ENCODE measurements around the gene CMTM2.
"Not testable (repeated sequence)": the region's sequence is repeated elsewhere in the genome, so short reads cannot be mapped to it uniquely, and the experiment has no call there.

Gene CMTM2

DNA sequence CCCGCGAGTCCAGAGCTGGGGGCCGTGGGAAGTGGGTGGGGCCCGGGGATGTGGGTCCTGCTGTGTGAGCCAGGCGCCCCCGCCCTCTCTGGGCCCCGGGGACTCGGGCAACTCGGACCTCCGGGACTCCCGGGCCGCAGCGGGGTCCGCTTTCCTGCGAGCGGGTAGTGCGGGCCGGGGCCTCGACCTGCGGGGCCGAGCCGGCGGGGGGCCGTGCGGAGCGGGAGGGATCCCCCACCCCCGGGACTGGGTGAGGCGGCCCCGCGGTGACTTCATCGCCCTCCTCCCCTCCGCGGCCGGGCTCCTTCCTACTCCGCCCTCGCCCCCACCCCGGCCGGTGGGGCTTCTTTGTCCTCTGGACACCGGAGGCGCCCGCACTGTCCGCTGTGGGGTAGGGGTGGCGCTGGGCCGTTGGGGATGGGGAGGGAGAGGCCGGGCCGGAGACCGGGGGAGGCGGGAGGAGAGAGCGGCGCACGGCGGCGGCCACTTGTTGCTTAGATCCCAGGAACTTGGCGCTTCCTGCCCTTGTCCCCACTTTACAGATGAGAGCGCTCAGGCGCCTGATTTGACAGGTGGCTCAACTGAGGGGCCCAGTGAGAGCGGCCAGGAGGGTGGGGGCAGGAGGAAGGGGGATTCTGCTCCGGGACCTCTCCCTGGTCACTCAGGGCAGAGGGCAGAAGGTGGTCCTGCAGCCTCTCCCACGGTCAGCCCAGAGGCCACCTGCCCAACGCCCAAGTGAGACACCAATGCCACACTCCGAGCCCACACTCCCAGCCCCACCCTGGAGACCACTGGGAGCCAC is 26.1 kb downstream of the CMTM2 start:
- TF ChIP-seq MAX (IDR thresholded peaks at IDR 0.05; ENCODE audit: low read depth, low read length) (no peak), MYC (IDR thresholded peaks at IDR 0.05; ENCODE audit: low read depth, low read length) (no peak), POLR2A (IDR thresholded peaks at IDR 0.05; ENCODE audit: extremely low read depth, insufficient read length) (no peak), CTCF (IDR thresholded peaks at IDR 0.05; ENCODE audit: low read depth, low read length) (no peak)
- peak; percentile 67 for DNase-seq (ENCODE audit: low read depth)
- H3K4me3 ChIP-seq (ENCODE audit: low read depth, low read length): peak overlapping the region; percentile 67

DNA sequence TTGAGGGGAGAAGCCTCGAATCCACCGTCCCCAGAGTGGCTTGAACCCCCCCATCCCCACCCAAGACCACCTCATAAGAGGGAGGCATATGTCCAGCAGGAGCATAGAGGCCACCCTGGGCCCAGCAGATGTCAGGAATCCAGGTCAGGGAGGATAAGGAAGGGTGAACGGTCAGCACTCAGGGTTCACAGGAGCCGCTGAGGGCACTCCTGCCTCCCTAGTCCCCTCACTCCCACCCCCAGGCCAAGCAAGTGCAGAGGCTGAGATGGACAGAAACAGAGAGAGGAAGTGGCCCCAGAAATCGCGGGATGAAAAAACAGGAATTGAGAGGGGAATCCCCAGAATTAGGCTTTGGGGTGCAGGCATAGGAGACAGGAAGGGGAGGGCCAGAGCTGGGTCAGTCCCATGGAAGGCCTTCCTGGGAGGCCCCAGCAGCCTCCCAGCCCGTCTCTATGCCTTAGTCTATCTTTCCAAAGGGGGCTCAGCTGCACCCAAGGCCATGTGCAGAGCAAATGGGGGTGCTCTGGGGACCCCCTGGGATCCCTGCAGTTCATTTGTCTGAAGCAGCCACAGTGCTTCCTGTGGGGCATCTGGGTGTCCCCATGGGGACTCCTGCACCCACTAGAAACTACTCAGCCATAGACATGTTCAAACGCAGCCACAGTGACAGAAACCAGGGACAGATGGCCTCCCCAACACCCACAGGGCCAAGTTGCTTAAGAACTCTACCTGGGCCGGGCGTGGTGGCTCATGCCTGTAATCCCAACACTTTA is 26.9 kb downstream of the CMTM2 start:
- peak overlapping the region; percentile 67 for H3K4me3 ChIP-seq (ENCODE audit: low read depth, low read length)
- TF ChIP-seq POLR2A (IDR thresholded peaks at IDR 0.05; ENCODE audit: extremely low read depth, insufficient read length) (no peak), MYC (IDR thresholded peaks at IDR 0.05; ENCODE audit: low read depth, low read length) (no peak), MAX (IDR thresholded peaks at IDR 0.05; ENCODE audit: low read depth, low read length) (no peak), CTCF (IDR thresholded peaks at IDR 0.05; ENCODE audit: low read depth, low read length) (no peak)
- peak; percentile 38 for DNase-seq (ENCODE audit: low read depth)

DNA sequence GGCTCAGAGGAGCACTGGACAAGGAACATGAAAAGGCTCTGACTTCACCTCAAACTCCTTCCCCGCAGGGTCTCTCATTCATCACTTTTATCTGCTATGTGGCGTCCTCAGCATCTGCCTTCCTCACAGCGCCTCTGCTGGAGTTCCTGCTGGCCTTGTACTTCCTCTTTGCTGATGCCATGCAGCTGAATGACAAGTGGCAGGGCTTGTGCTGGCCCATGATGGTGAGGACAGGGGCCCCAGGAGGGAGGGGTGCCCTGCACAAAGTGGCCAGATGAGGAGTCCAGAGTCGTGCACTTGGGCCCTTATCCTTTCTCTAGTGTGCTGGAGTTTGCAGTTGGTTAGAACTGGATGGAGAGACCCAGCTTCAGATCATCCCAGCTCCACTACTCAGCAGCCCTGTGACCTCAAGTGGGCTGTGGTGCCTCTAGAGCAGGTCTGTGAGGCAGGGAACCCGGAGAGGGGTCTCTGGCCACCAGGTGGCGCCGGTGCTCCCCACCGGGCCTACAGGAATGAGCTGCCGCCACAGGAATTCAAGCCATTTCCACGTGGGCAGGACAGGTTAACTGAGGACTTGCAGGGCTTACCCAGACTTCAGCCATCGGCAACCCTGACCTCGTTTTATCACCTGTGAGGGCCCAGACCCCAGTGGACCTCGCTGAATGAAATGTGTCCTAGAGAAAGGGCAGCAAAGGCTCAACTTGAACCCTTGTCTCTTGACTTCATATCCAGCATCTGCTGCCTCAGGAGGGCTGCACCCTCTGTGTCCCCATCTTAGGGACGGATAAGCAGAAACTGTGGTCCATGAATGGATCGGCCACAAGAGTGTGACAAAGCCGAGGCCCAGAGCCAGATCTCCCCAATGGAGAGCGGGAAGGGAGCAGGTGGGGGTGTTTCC is 29.2 kb downstream of the CMTM2 start:
- TF ChIP-seq MAX (IDR thresholded peaks at IDR 0.05; ENCODE audit: low read depth, low read length) (peak; percentile 51), CTCF (IDR thresholded peaks at IDR 0.05; ENCODE audit: low read depth, low read length) (peak; percentile 92), MYC (IDR thresholded peaks at IDR 0.05; ENCODE audit: low read depth, low read length) (no peak)
- DNase-seq (ENCODE audit: low read depth): peak; percentile 88

GRCh38 chr16:66609139-66609510 is 29.9 kb downstream of the CMTM2 start:
- TF ChIP-seq CTCF (IDR thresholded peaks at IDR 0.05; ENCODE audit: low read depth, low read length) (no peak), MYC (IDR thresholded peaks at IDR 0.05; ENCODE audit: low read depth, low read length) (no peak), MAX (IDR thresholded peaks at IDR 0.05; ENCODE audit: low read depth, low read length) (no peak), POLR2A (IDR thresholded peaks at IDR 0.05; ENCODE audit: extremely low read depth, insufficient read length) (no peak)
- DNase-seq (ENCODE audit: low read depth): no peak
- H3K4me3 ChIP-seq (ENCODE audit: low read depth, low read length): no peak overlapping the region

More for the DNA sequence above, 29.2 kb downstream of the CMTM2 start:
- H3K4me3 ChIP-seq (ENCODE audit: low read depth, low read length): no peak overlapping the region

GRCh38 chr16:66610111-66610820 is 31.0 kb downstream of the CMTM2 start:
- DNase-seq (ENCODE audit: low read depth): no peak
- TF ChIP-seq MAX (IDR thresholded peaks at IDR 0.05; ENCODE audit: low read depth, low read length) (no peak), POLR2A (IDR thresholded peaks at IDR 0.05; ENCODE audit: extremely low read depth, insufficient read length) (no peak), CTCF (IDR thresholded peaks at IDR 0.05; ENCODE audit: low read depth, low read length) (no peak), MYC (IDR thresholded peaks at IDR 0.05; ENCODE audit: low read depth, low read length) (no peak)
- no peak overlapping the region for H3K4me3 ChIP-seq (ENCODE audit: low read depth, low read length)

DNA sequence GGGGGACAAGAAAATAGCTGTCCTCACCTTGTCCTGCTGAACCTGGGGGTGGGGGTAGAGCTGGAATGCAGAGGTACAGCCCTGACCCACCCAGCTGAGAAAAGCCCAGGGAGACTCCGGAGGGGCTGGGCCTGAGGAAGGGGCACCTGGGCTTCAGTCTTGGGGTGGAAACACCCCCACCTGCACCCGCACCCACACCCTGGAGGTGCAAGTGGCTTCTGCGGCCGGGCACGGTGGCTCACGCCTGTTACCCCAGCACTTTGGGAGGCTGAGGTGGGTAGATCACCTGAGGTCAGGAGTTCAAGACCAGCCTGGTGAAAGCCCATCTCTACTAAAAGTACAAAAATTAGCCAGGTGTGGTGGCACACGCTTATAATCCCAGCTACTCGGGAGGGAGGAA is 32.6 kb downstream of the CMTM2 start:
- H3K4me3 ChIP-seq (ENCODE audit: low read depth, low read length); DNase-seq (ENCODE audit: low read depth): not testable (repeated sequence)

Measured in NB4 (cell line).